NCI-H2107 treated with DMSO at 0.1 percent for 48 hours (cell line): Measurements from ENCODE around the gene SEMA4F.
A peak's percentile ranks its signal among the peaks of the same experiment; 100 is the strongest.

Experiments
- DNase-seq: peaks from one replicate; lab custom pipeline; 2025; ENCODE audit not compliant: unreplicated experiment; lab: John Stamatoyannopoulos, UW

The SEMA4F gene

DNA sequence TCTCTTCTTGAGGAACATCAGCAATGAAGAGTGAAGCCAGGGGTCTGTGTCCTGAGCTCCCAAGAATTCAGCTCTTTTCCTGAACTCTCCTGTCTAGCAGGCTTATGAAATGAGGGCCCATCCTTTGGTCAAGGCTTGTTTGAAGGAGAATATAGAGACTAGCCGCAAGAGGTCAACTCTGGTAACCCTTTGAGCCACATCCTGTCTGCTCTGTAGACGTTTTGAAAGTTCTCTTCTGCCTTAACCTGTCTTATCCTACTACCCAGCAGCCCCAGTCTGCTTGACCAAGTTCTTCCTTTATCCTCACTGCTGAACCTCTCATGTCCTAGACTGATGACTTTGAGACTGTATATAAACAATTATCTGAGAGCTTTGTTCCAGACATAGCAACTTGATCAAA is 5.4 kb downstream of the SEMA4F start:
- DNase-seq, result no peak

DNA sequence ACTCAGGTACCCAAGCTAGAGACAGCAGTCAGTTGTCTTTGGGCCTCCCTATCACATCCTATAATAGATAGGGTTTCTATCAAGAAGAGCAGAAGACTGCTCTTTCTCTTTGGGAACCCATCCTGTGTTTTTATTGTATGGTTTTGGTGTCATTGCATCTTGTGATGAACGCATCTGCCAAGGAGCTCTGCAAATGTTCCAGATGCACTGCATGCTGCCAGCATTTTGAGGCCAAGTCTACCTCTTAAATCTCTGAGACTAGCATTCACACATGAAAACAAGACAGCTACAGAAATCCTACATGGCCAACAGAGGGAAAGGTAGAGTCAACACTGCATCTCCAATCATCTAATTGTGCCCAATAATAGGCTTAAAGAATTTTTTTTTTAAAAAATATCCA is 14.0 kb downstream of the SEMA4F start:
- no peak for DNase-seq

DNA sequence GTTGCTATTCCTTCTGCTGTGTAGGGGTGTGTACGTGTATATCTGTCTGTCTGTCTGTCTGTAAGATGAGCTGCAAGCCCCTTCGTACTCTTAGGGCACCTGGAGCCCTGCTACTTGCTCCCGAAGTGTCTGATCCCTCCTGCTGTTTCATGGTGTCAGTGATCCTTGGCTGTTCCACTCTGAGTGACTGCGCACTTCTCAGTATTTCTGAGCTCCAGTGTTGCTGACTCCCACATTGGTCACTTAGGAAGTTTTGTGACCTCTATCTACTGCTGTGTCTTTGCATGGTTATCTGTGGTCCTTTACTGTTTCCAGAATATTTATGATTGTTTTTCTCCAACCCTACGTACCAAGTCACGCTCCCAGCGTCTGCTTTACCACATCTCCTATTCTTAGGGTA is 16.2 kb downstream of the SEMA4F start:
- no peak for DNase-seq

DNA sequence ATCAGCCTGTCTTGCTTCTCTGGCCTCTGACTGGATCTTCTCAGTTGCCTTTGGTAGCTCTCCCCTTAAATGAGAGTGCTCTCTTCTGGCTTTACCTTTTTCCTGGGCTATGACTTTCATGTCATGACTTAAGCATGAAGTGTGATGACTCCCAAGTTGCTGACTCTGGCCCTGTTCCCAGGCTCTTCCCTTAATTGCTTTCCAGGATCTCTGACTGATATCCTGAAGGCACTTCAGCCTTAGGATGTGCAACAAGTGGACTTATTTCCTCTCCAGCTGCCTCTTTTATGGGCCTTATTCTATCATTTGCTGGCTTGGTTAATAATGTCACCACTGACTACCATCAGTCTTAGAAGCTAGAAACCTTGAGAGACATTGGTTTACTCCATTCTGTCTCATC is 17.4 kb downstream of the SEMA4F start:
- DNase-seq, result no peak

DNA sequence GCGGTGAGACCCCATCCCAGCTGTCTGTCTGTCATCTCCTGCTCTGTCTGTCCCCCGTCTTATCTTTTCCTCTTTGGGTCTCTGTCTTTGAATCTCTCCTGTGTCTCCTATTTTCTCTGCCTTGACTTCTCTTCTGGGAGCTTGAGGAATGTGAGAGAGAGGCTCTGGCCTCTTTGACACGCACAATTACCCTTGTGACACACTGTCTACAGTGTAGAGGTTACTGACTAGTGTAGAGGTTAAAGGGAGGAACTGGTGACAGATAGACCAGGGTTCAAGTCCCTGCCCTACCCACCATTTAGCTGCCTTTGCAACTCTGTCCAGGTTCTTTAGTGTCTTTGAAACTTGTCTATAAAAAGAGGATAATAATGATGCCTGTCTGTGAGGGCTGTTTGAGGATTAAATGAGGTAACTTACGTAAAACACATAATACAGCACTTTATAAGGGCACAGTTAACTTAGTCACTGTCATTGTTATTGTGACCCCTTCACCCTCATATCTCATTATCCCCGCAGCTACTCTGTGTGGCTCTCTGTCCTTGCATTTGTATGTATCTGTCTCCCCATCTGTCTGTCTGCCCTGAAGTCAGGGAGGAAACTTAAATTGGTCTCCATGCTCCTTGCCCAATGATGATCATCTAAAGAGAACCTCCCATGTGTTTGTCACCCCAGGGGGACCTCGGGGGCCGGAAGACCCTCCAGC is 19.9 kb downstream of the SEMA4F start:
- no peak for DNase-seq

DNA sequence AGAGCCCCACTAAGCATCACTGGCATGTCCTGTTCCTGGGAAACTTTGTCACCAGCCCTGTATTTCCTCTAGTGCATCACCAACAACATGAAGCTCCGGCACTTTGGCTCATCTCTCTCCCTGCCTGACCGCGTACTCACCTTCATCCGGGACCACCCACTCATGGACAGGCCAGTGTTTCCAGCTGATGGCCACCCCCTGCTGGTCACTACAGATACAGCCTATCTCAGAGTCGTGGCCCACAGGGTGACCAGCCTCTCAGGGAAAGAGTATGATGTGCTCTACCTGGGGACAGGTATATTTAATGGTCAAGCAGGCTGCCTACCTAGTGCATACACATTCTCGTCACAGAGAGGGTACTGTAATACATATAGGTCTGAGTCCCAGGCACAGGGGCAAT is 21.0 kb downstream of the SEMA4F start:
- no peak for DNase-seq

DNA sequence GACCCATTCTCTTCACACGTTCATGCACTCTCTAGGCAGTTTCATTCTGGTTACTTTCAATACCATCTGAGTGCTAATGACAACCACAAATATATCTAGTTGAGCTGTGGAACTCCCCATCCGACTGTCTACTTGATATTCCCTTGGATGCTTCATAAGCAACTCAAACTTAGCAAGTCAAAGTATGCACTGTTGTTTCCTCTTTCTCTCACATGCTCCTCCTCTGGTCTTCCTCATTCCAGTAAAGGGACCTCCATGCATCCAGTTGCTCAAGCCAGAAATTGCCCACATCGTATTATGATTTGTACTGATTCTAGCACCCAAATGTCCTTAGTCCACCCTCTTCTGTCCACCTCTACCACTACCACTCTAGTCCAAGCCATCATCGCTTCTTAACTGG is 22.3 kb downstream of the SEMA4F start:
- DNase-seq, result no peak

DNA sequence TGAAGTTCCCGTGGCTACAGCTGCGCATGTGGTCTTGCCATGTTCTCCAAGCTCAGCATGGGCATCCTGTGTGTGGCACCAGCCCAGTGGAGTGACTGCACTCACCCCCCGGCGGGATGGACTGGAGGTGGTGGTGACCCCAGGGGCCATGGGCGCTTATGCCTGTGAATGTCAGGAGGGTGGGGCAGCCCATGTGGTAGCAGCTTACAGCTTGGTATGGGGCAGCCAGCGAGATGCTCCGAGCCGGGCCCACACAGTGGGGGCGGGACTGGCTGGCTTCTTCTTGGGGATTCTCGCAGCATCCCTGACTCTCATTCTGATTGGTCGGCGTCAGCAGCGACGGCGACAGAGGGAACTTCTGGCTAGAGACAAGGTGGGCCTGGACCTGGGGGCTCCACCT is 25.6 kb downstream of the SEMA4F start:
- DNase-seq, result no peak

DNA sequence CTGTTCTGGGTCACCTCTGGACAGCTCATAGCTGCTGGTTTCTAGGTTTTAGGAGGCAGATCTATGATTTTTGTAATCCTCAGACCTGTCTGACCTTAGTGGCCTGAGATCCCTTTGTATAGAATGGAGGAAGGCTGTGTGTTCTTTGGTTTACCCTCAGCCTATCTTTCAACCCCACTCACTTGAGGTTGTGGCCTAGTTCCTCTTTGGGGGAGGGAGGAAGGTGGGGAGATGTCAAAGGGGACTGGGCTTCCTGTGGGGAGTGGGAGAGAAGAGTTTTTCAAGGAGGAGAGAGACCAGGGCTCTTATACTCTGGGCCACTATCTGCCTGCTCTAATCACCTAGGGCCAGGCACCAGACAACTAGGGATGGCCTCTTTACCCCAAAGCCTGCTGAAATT is 28.5 kb downstream of the SEMA4F start:
- no peak for DNase-seq

DNA sequence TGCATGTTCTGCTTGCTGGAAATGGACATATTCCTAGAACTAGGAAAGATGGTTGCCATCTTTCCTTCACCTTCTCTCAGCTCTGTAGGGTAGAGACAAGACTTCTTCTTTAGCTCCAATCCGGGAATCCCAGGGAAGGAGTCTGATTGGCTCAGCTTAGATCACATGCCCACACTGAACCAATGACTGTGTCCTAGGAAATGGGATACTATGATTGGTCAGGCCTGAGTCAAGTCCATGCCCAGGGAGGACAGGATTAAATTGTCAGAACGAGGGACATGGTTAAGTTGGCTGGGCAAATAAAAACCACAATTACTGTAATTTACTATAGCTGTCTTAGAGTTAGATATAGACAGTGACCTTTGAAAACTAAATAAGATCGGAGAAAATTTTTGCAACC is 31.4 kb downstream of the SEMA4F start:
- no peak for DNase-seq

DNA sequence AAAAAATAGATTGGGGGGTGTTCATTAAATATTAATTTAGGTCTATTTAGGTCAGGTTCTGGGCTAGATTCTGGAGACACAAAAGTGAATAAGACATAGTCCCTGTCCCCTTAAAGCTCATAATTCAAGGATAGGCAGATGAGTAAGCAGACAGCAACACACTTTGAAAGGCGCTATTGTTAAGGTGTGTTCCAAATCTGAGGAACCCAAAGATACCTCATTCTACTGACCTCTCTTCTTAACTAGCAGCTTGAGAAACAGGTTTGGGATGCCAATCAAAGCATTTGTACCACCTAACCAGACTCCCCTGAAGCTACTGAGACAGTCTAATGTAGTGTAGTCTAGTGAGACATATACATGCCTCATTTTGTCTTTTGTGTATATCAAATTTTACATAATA is 34.8 kb downstream of the SEMA4F start:
- DNase-seq, result no peak

DNA sequence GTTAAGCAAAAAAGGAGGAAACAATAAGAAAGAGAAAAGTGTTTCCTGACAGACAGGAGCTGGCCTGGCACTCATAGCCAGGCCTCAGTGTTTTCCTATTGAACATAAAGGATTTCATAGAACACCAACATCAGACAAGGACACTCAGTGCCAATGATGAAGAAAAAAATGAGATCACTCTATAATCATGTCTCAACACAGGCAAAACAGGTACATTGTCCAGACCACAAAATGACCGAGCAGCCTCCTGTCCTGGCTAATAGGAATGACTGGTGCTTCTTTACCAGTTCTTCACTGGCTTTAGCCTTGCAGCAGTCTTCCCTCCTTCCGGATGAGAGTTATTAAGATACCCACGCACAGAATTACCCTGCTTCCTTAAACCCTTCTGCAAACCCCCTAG is 35.6 kb downstream of the SEMA4F start:
- DNase-seq, result no peak

DNA sequence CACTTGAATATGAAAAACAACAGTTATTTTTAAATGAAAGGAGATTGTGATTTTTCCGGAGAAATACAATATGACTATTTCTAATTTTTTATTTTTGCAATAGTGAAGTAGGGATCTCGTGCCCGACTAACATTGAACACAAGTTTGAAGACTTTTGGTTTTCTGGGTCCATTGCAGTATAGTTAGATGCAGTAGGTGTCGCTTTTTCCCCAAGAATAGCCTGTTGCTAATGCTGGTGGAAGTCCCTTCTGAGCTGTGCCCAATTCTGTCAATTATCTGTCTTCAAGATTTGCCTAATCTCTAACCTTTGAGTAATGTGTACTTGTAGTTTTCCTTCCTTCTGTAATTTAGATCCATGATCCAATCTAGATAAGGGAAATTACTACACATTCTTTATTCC is 36.5 kb downstream of the SEMA4F start:
- peak; percentile 71 for DNase-seq

DNA sequence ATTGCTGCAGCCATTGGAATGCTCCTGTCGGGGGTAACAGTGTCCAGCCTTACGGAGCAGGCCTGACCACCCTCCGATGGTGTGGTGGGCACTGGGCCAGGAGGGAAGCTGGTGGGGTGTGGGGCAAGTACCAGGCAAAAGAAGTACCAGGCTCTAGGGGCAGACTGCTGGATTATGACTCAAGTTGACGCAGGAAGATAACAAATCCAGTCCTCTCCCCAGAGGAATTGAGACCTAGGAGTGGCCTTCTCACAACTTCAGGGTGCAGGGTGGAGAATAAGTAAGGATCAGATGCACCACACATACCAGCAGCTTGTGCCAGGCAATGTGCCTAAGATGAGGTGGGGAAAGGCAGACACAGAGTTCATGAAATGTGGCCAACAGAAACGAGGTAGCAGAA is 37.9 kb downstream of the SEMA4F start:
- no peak for DNase-seq

DNA sequence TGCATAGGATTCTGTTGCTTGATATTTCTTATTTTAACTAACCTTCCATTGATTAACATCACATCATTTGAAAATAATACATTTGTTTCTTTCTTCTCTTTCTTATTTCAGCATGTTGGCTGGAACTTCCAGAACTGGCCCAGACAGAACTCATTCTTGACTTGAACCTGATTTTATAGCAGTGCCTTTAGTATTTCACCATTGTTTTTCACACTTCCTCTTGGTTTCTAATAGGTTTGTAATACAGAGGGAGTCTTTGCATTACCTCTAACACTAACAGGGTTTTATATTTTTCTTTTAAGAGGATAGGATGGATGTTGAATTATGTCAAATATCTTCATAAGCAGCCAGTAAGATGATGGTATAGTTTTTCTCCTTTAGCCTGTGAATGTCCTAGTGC is 39.2 kb downstream of the SEMA4F start:
- DNase-seq, result no peak

DNA sequence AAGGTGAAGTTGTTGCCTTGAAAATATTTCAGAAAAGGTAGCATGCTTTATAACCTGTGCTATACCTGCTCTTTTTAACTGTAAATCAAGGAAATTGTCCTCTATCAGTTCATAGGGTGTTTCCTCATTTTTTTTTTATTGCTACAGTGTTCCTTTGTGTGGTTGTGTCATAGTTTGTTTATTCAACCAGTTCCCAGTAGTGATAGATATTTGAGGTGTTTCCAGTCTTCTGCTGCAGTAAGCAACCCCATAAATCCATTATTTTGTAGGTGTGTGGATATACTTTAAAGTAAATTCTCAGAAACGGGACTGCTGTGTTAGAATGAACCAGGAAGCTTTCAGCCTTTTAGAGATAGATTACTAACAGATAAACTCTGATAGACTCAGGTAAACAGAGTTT is 39.6 kb downstream of the SEMA4F start:
- no peak for DNase-seq

DNA sequence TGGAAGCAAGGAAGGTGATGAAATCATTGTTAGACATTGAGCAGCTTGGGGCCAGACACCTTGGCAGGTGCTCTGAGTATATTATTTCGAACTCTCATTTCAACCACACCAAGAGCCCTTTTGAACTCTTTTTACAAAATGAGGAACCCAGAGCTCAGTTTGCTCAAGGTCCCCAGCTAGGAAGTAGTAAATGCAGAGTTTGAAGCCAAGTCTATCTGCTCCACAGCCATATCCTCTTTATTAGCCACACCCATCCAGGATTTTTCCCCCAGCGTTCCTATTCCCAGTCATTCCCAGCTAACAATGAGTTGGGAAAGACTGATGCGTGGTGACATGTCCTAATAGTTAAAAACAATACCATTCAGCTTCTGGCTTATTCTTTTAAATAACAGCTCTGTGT is 40.2 kb downstream of the SEMA4F start:
- no peak for DNase-seq

DNA sequence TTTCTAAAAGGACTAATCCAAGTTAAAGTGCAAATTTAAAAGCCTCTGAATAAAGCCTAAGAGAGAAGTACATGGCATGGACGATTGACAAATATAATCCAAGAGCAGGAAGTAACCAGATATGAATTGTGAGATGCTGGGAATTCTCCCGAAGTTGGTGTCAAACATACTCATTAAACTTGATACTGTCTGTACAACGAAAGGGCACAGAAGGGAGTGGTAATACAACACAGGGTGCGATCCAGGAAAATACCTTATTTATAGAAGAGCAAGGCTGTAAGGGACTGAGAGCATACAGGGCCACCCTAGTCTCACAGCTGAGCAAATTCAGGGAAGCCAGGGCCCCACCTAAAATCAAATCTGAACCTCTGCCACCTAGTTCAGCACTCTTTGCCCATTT is 41.6 kb downstream of the SEMA4F start:
- DNase-seq, result peak; percentile 43

DNA sequence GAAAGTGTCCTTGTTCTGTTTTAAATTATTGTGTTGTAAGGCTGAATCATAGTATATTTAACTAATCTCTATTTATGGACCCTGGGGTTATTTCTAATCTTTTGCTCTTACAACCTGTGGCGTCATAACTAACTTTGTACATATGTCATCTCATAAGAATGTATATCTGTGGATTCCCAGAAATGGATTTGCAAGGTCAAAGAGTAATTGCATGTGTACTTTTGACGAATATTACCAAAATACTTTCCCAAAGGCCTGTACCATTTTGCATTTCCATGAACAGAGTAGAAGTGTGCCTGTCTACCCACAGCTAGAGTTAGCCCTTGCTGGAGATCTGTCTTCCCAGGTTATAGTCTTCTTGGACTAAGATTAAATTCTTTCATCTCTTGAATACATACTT is 42.8 kb downstream of the SEMA4F start:
- DNase-seq, result no peak

DNA sequence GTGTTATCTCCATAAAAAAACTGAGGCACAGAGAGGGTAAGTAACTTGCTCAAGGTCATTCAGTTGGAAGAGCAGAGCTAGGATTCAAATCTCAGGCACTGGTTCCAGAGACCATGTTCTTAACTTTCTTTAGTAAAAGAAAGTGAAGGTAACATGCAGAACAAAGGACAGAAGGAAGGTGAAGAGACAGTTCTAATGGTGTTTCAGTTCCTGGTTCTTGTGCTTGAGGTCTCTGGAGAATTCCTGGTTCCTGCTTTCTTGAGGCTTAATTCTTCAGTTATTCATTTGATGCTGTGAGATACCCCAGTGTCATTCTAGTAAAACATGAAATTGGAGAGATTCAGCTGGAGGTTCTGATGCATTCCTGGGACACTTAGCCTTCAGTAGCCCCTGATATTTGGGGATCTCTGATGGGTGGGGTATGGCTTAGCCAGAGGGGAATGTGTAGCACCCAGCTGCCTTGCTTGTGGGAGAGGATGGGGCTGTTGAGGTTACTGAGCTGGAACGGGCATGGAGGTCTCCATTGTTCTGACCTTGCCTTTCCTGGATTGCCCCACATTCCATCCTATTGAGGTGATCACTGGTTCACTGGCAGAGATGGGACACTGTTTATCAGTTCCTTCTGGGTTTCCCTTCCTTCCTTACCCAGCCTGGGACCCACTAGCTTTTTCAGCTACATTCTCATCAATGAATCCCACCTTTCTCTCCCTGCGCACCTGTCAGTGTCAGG is 46.8 kb downstream of the SEMA4F start:
- no peak for DNase-seq

DNA sequence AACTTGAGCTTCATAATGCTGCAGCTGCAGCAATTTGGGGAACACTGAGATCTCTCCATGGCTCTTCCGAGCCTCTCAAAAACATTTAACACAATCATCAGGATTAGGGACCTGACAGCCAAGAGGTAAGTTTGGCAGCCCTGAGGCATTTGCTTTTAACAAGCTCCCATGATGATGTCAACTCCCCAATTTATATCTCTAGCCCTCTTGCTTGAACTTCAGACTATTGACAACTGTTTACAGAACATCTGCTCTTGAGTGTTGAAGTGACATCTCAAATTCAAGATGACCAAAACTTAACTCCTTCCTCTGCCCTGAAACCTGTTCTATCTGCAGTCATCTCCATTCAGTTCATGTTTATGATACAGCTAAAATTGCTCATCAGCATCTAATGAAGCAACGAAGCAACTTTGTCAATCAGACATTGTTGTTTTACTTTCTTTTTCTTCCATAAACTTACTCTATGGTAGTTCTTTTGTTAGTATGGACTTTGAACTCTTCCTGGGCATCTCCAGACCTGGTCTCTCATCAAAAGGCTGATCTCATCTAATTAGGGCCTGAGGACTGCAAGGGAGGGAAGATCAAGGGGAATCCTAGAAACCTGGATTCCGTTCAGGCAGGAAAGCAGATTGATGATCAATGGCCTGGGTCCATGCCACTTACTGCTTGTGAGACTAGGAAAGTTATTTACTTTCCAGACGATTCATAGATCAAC is 48.1 kb downstream of the SEMA4F start:
- DNase-seq, result no peak

DNA sequence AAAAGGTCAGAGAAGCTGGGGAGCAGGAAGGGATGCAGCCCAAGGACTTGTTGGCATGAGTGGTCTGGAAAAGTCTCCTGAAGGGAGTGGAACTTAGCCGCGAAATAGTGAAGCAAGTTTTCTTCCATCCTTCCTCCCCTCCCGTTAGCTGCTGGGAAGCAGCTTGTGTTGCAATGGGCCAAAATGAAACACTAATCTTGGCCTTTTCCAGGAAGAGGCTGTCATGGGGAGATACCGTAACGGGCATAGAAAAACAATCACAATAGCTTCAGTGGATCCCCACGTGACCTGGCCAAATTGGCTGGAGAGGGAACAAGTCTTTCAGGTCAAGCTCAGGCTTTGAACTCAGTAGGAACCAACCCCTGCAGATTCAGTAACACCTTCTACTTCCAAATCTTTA is 49.3 kb downstream of the SEMA4F start:
- no peak for DNase-seq
